HG02798 (cell line): ENCODE results near the gene C19orf25.

Source experiments
- ATAC-seq: cut with Tn5 transposase; IDR thresholded peaks from one replicate; pipeline ENCODE4 v1.9.1; 2021; ENCODE audit warnings: mild to moderate bottlenecking; ENCODE audit not compliant: unreplicated experiment, poor library complexity

C19orf25 gene

GRCh38 chr19:1468274-1468820 is 10.7 kb downstream of the C19orf25 start:
- ATAC-seq: no peak

- no peak for ATAC-seq
Observed at GRCh38 chr19:1467490-1468273, 11.3 kb downstream of the C19orf25 start.

GRCh38 chr19:1467215-1467489 is 11.9 kb downstream of the C19orf25 start:
- no peak for ATAC-seq

GRCh38 chr19:1466461-1467214 is 12.4 kb downstream of the C19orf25 start:
- ATAC-seq: no peak

- no peak for ATAC-seq
Observed at GRCh38 chr19:1466018-1466460, 13.0 kb downstream of the C19orf25 start.

- no peak for ATAC-seq
Observed at GRCh38 chr19:1465191-1466016, 13.6 kb downstream of the C19orf25 start.

GRCh38 chr19:1461862-1462261 is 17.2 kb downstream of the C19orf25 start:
- ATAC-seq: no peak

GRCh38 chr19:1460033-1460995 is 18.7 kb downstream of the C19orf25 start:
- no peak for ATAC-seq

- ATAC-seq: no peak
Observed at GRCh38 chr19:1459479-1459878, 19.5 kb downstream of the C19orf25 start.

- ATAC-seq: no peak
Observed at GRCh38 chr19:1457892-1458291, 21.1 kb downstream of the C19orf25 start.

- no peak for ATAC-seq
Observed at GRCh38 chr19:1457031-1457739, 21.8 kb downstream of the C19orf25 start.

- ATAC-seq: no peak
Observed at GRCh38 chr19:1456121-1456900, 22.7 kb downstream of the C19orf25 start.

GRCh38 chr19:1455336-1456120 is 23.5 kb downstream of the C19orf25 start:
- ATAC-seq: no peak

- ATAC-seq: no peak
Observed at GRCh38 chr19:1455002-1455335, 24.0 kb downstream of the C19orf25 start.

GRCh38 chr19:1453525-1454364 is 25.3 kb downstream of the C19orf25 start:
- no peak for ATAC-seq

GRCh38 chr19:1452802-1453524 is 26.1 kb downstream of the C19orf25 start:
- no peak for ATAC-seq
